Neural progenitor cell (in vitro differentiated cells): Measurements from ENCODE around the gene ESRRA. TPM values are rescaled to one million over a fixed set of nuclear protein-coding genes. Genes with fewer than 3 reads are reported as not detected.

Experiments
- DNase-seq: peaks from one replicate; pipeline ENCODE4 v3.0.0-alpha.2; 2016; ENCODE audit warnings: low spot score
- H2AFZ ChIP-seq: fragments of 200-600 bp; sonication (generic); replicated peaks from 2 replicates; pipeline ENCODE4 v1.6.1; 2016; ENCODE audit warnings: antibody characterized with exemption
- H3F3A ChIP-seq: fragments of 200-600 bp; sonication (generic); 2 replicates; pipeline ENCODE4 v1.6.1; 2016; ENCODE audit warnings: antibody characterized with exemption, low read depth
- H3K27ac ChIP-seq: fragments of 200-600 bp; sonication (generic); 2 replicates; pipeline ENCODE4 v1.5.1; 2016; ENCODE audit warnings: mild to moderate bottlenecking
- H3K27me3 ChIP-seq: fragments of 200-600 bp; sonication (generic); 2 replicates; pipeline ENCODE4 v1.6.1; 2016; ENCODE audit warnings: mild to moderate bottlenecking, moderate library complexity
- H3K36me3 ChIP-seq: fragments of 200-600 bp; sonication (generic); 2 replicates; pipeline ENCODE4 v1.5.1; 2016
- H3K4me1 ChIP-seq: fragments of 200-600 bp; sonication (generic); 2 replicates; pipeline ENCODE4 v1.6.1; 2016; ENCODE audit warnings: mixed run types
- H3K4me2 ChIP-seq: fragments of 200-600 bp; sonication (generic); 2 replicates; pipeline ENCODE4 v1.6.1; 2016
- H3K4me3 ChIP-seq: fragments of 200-600 bp; sonication (generic); 2 replicates; pipeline ENCODE4 v1.5.1; 2016
- H3K79me2 ChIP-seq: fragments of 200-600 bp; sonication (generic); 2 replicates; pipeline ENCODE4 v1.6.1; 2016; ENCODE audit warnings: low read depth
- H3K9ac ChIP-seq: fragments of 200-600 bp; sonication (generic); 2 replicates; pipeline ENCODE4 v1.6.1; 2016
- H3K9me3 ChIP-seq: fragments of 200-600 bp; sonication (generic); 2 replicates; pipeline ENCODE4 v1.5.1; 2016; ENCODE audit warnings: low read depth
- H4K20me1 ChIP-seq: fragments of 200-600 bp; sonication (generic); 2 replicates; pipeline ENCODE4 v1.6.1; 2016; ENCODE audit warnings: low read depth
- H3K27ac Mint-ChIP-seq: 3 replicates; pipeline ENCODE4 v1.8.0; 2021; ENCODE audit warnings: mixed read lengths
- H3K27me3 Mint-ChIP-seq: 2 replicates; pipeline ENCODE4 v1.8.0; 2022; ENCODE audit warnings: low read depth, mild to moderate bottlenecking, inconsistent platforms, moderate library complexity, mixed read lengths; ENCODE audit not compliant: insufficient read depth
- H3K36me3 Mint-ChIP-seq: 3 replicates; pipeline ENCODE4 v1.8.0; 2021; ENCODE audit warnings: mixed read lengths
- H3K4me1 Mint-ChIP-seq: 3 replicates; pipeline ENCODE4 v1.8.0; 2021; ENCODE audit warnings: mixed read lengths
- H3K4me3 Mint-ChIP-seq: 3 replicates; pipeline ENCODE4 v1.8.0; 2021; ENCODE audit warnings: mild to moderate bottlenecking, moderate library complexity, mixed read lengths
- H3K9me3 Mint-ChIP-seq: 3 replicates; pipeline ENCODE4 v1.8.0; 2020; ENCODE audit warnings: mixed read lengths
- CTCF ChIP-seq: fragments of 200-600 bp; sonication (generic); IDR thresholded peaks from 2 replicates; pipeline ENCODE4 v1.5.1; 2017; ENCODE audit warnings: antibody characterized with exemption, mild to moderate bottlenecking
- EZH2 ChIP-seq: fragments of 200-600 bp; sonication (generic); IDR thresholded peaks from 2 replicates; pipeline ENCODE4 v1.6.1; 2017; ENCODE audit warnings: antibody characterized with exemption, mild to moderate bottlenecking, moderate library complexity
- EZH2phosphoT487 ChIP-seq: fragments of 200-600 bp; sonication (generic); IDR thresholded peaks from 2 replicates; pipeline ENCODE4 v1.6.1; 2017; ENCODE audit warnings: antibody characterized with exemption
- total RNA-seq: library from RNA; depleted of rRNA; stranded (reverse); fragments of >200 nt; gene quantifications from 2 replicates; pipeline ENCODE4 v1.2.3, GENCODE V29; 2015; ENCODE audit warnings: low replicate concordance

The ESRRA gene
- total RNA-seq, 1 donor from 2014 or later, result 5.5 TPM

DNA sequence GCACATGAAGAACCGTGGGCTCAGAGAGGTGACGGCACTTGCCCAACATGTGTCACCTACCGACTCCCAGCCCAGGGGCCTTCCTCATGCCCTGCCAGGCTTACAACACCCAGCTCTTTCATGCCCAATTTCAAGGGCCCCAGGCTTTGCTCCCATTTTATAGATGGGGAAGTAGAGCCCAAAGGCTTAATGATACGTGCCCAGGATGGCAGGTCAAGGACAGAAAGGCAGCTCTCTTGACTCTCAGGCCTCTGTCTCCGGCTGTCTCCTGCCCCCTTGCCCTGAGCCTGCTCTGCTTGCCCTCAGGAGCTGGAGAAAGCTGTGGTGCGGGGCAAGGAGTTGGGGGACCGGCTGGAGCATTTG, 43.7 kb downstream of the ESRRA start:
- DNase-seq, result no peak
- Mint-ChIP-seq H3K9me3 (no peaks in the 10 kb centered on the region), H3K4me1 (peaks cover 25% of the 10 kb centered on the region), H3K27me3 (peaks cover 4% of the 10 kb centered on the region), H3K4me3 (no peak overlapping the region), H3K36me3 (no peaks in the 10 kb centered on the region), H3K27ac (no peak overlapping the region)
- Histone ChIP-seq H3K9me3 (no peaks in the 10 kb centered on the region), H3K27me3 (no peaks in the 10 kb centered on the region), H3K9ac (no peak overlapping the region), H3K79me2 (no peaks in the 10 kb centered on the region), H3K4me3 (no peak overlapping the region), H3K4me1 (peaks cover 7% of the 10 kb centered on the region), H3K4me2 (no peak overlapping the region), H2AFZ (no peak overlapping the region), H4K20me1 (no peaks in the 10 kb centered on the region), H3K36me3 (no peaks in the 10 kb centered on the region), H3K27ac (no peak overlapping the region), H3F3A (peaks cover 3% of the 10 kb centered on the region)
- TF ChIP-seq EZH2, result no peak
- no peak for TF ChIP-seq CTCF
- TF ChIP-seq EZH2phosphoT487, result no peak

DNA sequence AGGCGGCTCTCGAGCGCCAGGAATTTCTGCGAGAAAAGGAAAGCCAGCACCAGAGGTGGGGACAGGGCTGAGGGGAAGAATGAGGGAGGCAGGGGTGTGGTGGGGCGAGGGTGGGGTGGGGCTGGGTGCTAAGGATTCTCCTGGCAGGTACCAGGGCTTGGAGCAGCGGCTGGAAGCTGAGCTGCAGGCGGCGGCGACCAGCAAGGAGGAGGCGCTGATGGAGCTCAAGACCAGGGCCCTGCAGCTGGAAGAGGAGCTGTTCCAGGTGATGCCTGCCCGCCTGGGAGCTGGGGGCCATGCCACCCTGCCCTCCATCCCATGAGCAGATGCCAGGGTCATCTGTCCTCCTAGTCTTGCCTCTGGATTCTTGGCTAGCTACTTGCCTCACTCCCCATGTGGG, 44.1 kb downstream of the ESRRA start:
- no peaks in the 10 kb centered on the region for H3K36me3 Mint-ChIP-seq
- H3K9me3 Mint-ChIP-seq, result no peaks in the 10 kb centered on the region
- Histone ChIP-seq H3K4me1 (peaks cover 7% of the 10 kb centered on the region), H3K79me2 (no peaks in the 10 kb centered on the region), H3K4me2 (no peak overlapping the region), H3K36me3 (no peaks in the 10 kb centered on the region), H3F3A (peaks cover 3% of the 10 kb centered on the region), H3K27ac (no peak overlapping the region), H2AFZ (no peak overlapping the region), H3K9ac (no peak overlapping the region), H3K4me3 (no peak overlapping the region), H3K9me3 (no peaks in the 10 kb centered on the region), H4K20me1 (no peaks in the 10 kb centered on the region), H3K27me3 (no peaks in the 10 kb centered on the region)
- DNase-seq, result no peak
- peaks cover 25% of the 10 kb centered on the region for H3K4me1 Mint-ChIP-seq
- TF ChIP-seq EZH2 (no peak), EZH2phosphoT487 (no peak), CTCF (no peak)
- no peak overlapping the region for H3K4me3 Mint-ChIP-seq
- peaks cover 4% of the 10 kb centered on the region for H3K27me3 Mint-ChIP-seq
- no peak overlapping the region for H3K27ac Mint-ChIP-seq

- H3F3A ChIP-seq, result peaks cover 14% of the 10 kb centered on the region
- Mint-ChIP-seq H3K27ac (no peak overlapping the region), H3K9me3 (no peaks in the 10 kb centered on the region), H3K4me1 (peaks cover 31% of the 10 kb centered on the region), H3K27me3 (peaks cover 6% of the 10 kb centered on the region), H3K36me3 (no peaks in the 10 kb centered on the region), H3K4me3 (no peak overlapping the region)
- H3K9ac ChIP-seq, result no peak overlapping the region
- no peak overlapping the region for H3K27ac ChIP-seq
- no peaks in the 10 kb centered on the region for H3K27me3 ChIP-seq
- DNase-seq, result no peak
- H4K20me1 ChIP-seq, result no peaks in the 10 kb centered on the region
- no peak overlapping the region for H3K4me2 ChIP-seq
- H3K4me3 ChIP-seq, result no peak overlapping the region
- H2AFZ ChIP-seq, result no peak overlapping the region
- TF ChIP-seq EZH2phosphoT487, result no peak
- no peak for TF ChIP-seq EZH2
- TF ChIP-seq CTCF, result no peak
- peaks cover 14% of the 10 kb centered on the region for H3K4me1 ChIP-seq
- H3K79me2 ChIP-seq, result no peaks in the 10 kb centered on the region
- H3K36me3 ChIP-seq, result no peaks in the 10 kb centered on the region
- H3K9me3 ChIP-seq, result no peaks in the 10 kb centered on the region
These were observed 45.9 kb downstream of the ESRRA start for GRCh38 chr11:64351136-64351631.
